Hematopoietic multipotent progenitor cell (in vitro differentiated cells): ENCODE results near the gene DCXR. TPM values are rescaled to one million over a fixed set of nuclear protein-coding genes. Genes with fewer than 3 reads are reported as not detected.
"Not testable (repeated sequence)": the region's sequence is repeated elsewhere in the genome, so short reads cannot be mapped to it uniquely, and the experiment has no call there.

Source experiments
- DNase-seq, 3 donors: peaks; one replicate each; pipeline ENCODE4 v3.0.0-alpha.2; 2011 to 2015; ENCODE audit warnings: low read depth in 2 of 3, low spot score in 2 of 3
- total RNA-seq: library from RNA; depleted of rRNA; stranded (reverse); fragments of >200 nt; gene quantifications from one replicate; pipeline ENCODE4 v1.2.3, GENCODE V29; 2012

DCXR gene
- total RNA-seq, 1 donor, result 57.9 TPM

DNA sequence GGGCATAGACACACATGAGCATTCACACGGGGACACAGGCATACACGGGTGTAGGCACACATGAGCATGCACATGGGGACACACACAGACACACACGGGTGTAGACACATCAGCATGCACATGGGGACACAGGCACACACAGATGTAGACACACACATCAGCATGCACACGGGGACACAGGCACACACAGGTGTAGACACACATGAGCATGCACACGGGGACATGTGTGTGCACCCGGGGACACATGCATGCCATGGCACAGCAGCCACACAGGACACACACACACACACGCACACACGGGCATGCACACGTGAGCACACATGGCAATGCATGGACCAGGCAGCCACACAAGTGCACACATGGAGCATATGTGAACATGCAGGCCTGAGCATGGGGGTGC lies 5.2 kb upstream of the DCXR start:
- DNase-seq, result no peak

DNA sequence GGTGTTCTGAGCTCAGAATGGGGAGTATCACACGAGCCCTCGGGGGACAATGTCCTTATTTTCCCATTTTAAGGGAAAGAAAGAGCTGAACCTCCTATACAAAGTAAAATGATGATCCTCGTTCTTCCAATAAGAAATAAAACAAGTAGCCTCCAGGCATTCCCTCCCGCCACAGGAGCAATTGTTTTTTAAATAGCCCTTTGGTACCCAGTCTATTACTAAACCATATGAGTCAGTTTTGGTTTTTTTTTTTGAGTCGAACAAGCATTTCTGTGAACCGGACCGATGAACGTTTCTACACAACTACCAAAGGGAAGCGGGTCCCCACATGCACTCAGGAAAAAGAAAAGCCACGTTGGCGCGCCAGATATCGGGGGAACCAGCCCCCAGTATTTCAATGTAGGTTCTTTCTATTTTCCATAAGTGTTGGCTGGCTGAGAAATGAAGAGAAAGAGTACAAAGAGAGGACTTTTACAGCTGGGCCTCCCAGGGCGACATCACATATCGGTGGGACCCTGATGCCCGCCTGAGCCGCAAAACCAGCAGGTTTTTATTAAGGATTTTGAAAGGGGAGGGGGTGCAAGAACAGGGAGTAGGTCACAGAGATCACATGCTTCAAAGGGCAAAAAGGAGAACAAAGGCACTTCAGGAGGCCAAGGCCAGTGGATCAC lies 3.8 kb upstream of the DCXR start:
- DNase-seq, result no peak

DNA sequence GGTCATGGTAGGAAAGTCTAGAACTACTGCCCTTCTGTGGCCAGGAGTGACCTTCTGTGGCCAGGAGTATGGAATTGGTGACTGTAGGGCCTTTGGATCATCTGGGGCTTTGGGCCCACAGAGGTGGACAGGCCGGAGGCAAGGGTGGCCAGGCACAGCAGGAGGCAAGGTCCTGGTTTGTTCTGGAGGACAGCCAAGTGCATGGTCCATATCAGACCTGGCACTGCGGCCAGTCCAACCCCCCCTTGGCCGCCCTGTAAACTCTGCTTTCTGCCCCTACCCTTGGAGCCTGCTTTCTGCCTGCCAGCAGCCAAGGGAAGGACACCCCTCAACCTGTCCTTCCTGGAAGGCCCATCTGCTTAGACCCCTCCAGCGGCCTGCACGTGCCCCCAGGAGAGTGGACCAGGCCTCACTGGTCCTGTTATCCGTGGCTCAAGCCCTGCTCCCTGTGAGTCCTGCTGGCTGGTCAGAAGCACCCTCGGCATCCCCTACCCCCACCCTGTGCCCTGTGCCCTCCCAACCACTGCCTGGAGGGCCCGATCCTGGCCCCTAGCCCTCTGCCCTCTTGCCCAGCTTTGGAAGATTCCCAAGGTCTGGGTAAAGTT lies 2.3 kb upstream of the DCXR start:
- no peak for DNase-seq

- DNase-seq, result not testable (repeated sequence)
Measured at GRCh38 chr17:82038796-82039409, 1.4 kb upstream of the DCXR start.

GRCh38 chr17:82037889-82038195 lies 345 bp upstream of the DCXR start:
- no peak for DNase-seq

GRCh38 chr17:82036634-82037091 lies 834 bp downstream of the DCXR start:
- DNase-seq, result no peak

DNA sequence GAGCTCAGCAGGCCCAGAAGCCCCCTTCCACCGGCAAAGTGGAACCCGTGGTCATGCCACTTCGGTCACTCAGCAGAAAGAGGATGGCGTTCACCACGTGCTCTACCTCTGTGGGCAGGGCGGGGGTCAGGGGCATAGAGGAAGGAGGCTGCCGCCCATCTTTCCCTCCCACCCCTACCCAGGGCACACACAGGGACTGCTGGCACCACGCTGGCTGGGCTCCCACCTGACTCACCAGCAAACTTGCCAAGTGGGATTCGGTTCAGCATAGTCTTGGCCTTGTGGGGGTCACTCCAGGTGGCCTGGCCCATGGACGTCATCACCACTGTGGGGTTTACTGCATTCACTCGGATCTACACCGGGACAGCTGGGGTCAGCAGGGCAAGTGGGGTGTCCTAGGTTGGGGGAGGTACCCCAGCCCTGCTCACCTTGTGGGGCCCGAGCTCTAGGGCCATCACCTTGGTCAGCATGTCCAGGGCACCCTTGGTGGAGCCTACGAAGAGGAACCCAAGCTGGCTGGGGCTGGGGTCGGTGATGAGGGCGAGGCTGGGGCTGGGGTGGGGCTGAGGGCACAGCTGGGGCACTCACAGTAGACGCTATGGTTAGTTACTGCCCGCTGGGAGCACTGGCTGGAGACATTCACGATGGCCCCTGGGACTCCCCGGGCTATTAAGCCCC lies 1.4 kb downstream of the DCXR start:
- DNase-seq, result no peak

- DNase-seq, result no peak
Measured at GRCh38 chr17:82035488-82035887, 2.0 kb downstream of the DCXR start.

GRCh38 chr17:82034371-82035011 lies 3.0 kb downstream of the DCXR start:
- DNase-seq, result no peak

- no peak for DNase-seq
Measured at GRCh38 chr17:82033359-82034085, 4.0 kb downstream of the DCXR start.

DNA sequence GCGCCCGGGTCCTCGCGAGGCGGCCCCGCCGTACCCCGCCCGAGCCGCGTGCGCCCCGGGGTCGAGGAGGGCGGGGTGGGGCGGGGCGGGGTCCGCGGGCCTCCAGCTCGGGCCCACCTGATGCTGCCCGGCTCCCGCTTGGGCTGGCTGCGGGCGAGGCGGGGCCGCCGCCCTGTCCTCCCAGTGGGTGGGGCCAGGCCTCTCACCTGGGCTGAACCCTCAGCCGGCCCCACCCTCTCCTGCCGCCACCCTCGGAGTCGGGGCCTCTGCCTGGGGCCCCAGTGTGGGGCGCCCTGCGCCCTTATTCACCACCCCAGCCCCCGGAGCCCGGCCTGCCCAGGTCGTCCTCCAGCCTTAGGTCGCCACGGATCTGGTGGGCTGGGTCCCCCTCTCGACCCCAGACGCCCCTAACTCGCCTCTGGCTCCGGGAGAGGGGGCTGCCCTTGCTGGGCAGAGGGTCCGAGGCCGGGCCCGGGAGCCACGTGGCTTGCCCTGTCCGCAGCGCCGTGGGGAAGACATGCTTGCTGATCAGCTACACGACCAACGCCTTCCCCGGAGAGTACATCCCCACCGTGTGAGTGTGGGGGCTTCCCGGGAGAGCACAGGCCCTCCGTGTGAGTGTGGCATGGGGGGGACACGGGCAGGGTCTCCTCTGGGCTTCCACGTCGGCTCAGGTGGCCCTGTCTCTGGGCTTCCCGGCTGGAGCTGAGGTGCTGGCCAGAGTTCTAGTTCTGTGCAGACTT lies 5.4 kb downstream of the DCXR start:
- no peak for DNase-seq

- DNase-seq, result peak in 1 of 3 donors; percentile 32
Measured at GRCh38 chr17:82031303-82031884, 6.1 kb downstream of the DCXR start, which contains the start of gene RAC3. Gene RAC3 (plus strand): TSS chr17:82031678. CDS start chr17:82031762, 84 bp downstream.

GRCh38 chr17:82030470-82031302 lies 6.8 kb downstream of the DCXR start:
- peak; percentile 69 to 83 (median 76) for DNase-seq

- DNase-seq, result no peak
Measured at GRCh38 chr17:82029990-82030469, 7.5 kb downstream of the DCXR start.

GRCh38 chr17:82029391-82029790 lies 8.1 kb downstream of the DCXR start:
- no peak for DNase-seq

GRCh38 chr17:82028966-82029365 lies 8.5 kb downstream of the DCXR start:
- no peak for DNase-seq

DNA sequence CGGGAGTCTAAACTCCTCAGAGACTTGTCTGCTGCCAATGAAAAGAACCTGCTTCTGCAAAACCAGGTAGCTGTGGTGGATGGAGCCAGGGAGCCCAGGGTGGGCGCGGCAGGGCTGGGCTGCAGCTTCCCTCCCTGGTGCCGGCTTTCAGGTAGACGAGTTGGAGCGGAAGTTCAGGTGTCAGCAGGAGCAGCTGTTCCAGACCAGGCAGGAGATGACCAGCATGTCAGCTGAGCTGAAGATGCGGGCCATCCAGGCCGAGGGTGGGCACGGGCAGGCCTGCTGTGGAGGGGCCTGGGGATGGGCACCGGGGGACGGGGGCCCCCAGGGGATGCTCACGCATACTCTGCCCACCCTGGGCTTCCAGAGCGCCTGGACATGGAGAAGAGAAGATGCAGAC lies 9.3 kb downstream of the DCXR start:
- DNase-seq, result no peak

- no peak for DNase-seq
Measured at GRCh38 chr17:82025401-82026107, 11.9 kb downstream of the DCXR start.
